K562 (cell line): Measurements from ENCODE around the gene SPATA13. TPM values are rescaled to one million over a fixed set of nuclear protein-coding genes. Genes with fewer than 3 reads are reported as not detected.

Experiments used
- MGA ChIP-seq: fragments of 450-650 bp; IDR thresholded peaks from 2 replicates; pipeline ENCODE4 v1.6.1; 2016; ENCODE audit warnings: mild to moderate bottlenecking, moderate library complexity
- polyA plus RNA-seq, 8 experiments: library from polyadenylated mRNA; depleted of rRNA in 4 of 8; stranded (reverse) in 5 of 8; unstranded in 3 of 8; fragments of >200 nt; fragmentation: Nextera tagmentation in 2 of 8; fragmentation: Illumina TruSeq in 1 of 8; extraction: Ambion mirVana in 2 of 8; extraction: Trizol in 1 of 8; gene quantifications; 2 replicates each; pipeline versions ENCODE4 v1.2.1 to v1.2.3, GENCODE V29; 2011 to 2014; ENCODE audit warnings: inconsistent platforms in 1 of 8, missing spikeins in 1 of 8
- total RNA-seq, 7 experiments: library from RNA; depleted of rRNA in 6 of 7; stranded (reverse); fragments of >200 nt in 6 of 7; fragmentation: Illumina TruSeq in 2 of 7; extraction: Trizol in 2 of 7; gene quantifications; 2 replicates each; pipeline versions ENCODE4 v1.2.1 to v1.2.3, GENCODE V29; 2011 to 2021; ENCODE audit warnings: low replicate concordance in 1 of 7

SPATA13 gene
- total and polyA plus RNA-seq, 9 of the 15 experiments (the other 6 are each of a cell fraction or from before 2014, with no cell fraction given): 0.08 to 0.99 (median 0.21) TPM; not detected in 2

GRCh38 chr13:24123761-24124160 is 36.8 kb upstream of the SPATA13 start (continued):
- no peak for TF ChIP-seq MGA
